Uterus (tissue), 2 donors: ENCODE results near the gene CHKA.

Source experiments
- CTCF ChIP-seq, 4 experiments: fragments of 200-600 bp in 2 of 4; fragments of 450-650 bp in 2 of 4; sonication (generic) in 2 of 4; IDR thresholded peaks; one replicate each; pipeline ENCODE4 v1.5.1; 2016 to 2019; ENCODE audit warnings: antibody characterized with exemption in 4 of 4, mild to moderate bottlenecking in 2 of 4, moderate library complexity in 1 of 4
- POLR2A ChIP-seq, 2 donors: fragments of 450-650 bp; IDR thresholded peaks; one replicate each; pipeline ENCODE4 v1.6.1; 2016; ENCODE audit warnings: antibody characterized with exemption in 2 of 2, mild to moderate bottlenecking in 1 of 2, moderate library complexity in 1 of 2

- TF ChIP-seq CTCF (IDR thresholded peaks at IDR 0.05) (no peak), POLR2A (IDR thresholded peaks at IDR 0.05) (no peak)
Observed at GRCh38 chr11:68012843-68013610, 108.2 kb downstream of the CHKA start.
